ENCODE data around the gene SAMD9. TPM values are rescaled to one million over a fixed set of nuclear protein-coding genes. Genes with fewer than 3 reads are reported as not detected.

Gene SAMD9
- total RNA-seq, 1 experiment from 2014 or later, result 12.1 TPM

DNA sequence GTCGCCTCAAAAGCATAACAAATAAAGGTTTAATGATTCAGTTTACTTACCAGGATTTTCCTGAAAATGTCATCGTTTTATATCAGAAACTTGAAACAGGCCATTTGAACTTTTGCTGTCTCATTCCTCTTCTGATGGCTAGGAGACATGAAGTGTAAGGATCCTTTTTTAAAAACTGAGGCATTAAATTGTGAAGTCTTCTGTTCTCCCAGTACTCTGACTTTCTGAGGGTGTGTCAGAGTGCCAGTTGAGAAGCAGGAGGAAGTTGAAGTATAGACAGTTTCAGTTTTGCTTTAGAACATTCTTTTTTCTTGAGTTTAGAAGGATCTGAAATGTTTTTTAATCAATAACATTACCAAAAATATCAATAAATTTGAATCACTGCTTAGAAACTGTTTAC, 30.4 kb upstream of the SAMD9 start, which contains the start of gene SAMD9L:
Gene SAMD9L (minus strand): TSS at position 242 of the 400 bp plus-strand sequence. CDS start 12,414 bp downstream, outside the sequence.
- no peaks in the 10 kb centered on the region for H3K79me2 ChIP-seq (ENCODE audit: low read depth)
- H3K4me1 ChIP-seq (replicated peaks; ENCODE audit: insufficient read depth), result peaks cover 23% of the 10 kb centered on the region; the same call in 1 of the 2 replicates
- intact Hi-C loops (cut with micrococcal nuclease; ENCODE audit: unreplicated experiment), result no loop called here
- H3F3A ChIP-seq (ENCODE audit: insufficient read depth, low read depth), result no peaks in the 10 kb centered on the region
- ChIA-PET CTCF (no interaction called here), POLR2A (ENCODE audit: unreplicated experiment) (no interaction called here)
- no peaks in the 10 kb centered on the region for H3K36me3 ChIP-seq (ENCODE audit: low read depth)
- H3K27ac ChIP-seq, result 0 out of 2 replicates have a peak within 1 kb of the TSS, but pooled peaks have one; percentile 19
- no peaks in the 10 kb centered on the region for H4K20me1 ChIP-seq (ENCODE audit: insufficient read depth)
- H3K4me3 ChIP-seq, result peak within 1 kb of the TSS; percentile 43
- peak within 1 kb of the TSS; percentile 68 for H3K4me2 ChIP-seq
- BruUV-seq (replicated peaks), result no TSS peak
- H3K9me3 ChIP-seq (ENCODE audit: insufficient read depth, low read depth), result no peaks in the 10 kb centered on the region
- no peaks in the 10 kb centered on the region for H3K9me2 ChIP-seq (ENCODE audit: insufficient read depth)
- no peak for DNase-seq
- TF ChIP-seq, protein P1, sequence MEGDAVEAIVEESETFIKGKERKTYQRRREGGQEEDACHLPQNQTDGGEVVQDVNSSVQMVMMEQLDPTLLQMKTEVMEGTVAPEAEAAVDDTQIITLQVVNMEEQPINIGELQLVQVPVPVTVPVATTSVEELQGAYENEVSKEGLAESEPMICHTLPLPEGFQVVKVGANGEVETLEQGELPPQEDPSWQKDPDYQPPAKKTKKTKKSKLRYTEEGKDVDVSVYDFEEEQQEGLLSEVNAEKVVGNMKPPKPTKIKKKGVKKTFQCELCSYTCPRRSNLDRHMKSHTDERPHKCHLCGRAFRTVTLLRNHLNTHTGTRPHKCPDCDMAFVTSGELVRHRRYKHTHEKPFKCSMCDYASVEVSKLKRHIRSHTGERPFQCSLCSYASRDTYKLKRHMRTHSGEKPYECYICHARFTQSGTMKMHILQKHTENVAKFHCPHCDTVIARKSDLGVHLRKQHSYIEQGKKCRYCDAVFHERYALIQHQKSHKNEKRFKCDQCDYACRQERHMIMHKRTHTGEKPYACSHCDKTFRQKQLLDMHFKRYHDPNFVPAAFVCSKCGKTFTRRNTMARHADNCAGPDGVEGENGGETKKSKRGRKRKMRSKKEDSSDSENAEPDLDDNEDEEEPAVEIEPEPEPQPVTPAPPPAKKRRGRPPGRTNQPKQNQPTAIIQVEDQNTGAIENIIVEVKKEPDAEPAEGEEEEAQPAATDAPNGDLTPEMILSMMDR (conservative IDR thresholded peaks at IDR 0.05), result no peak
- no peak for TF ChIP-seq EZH2 (IDR thresholded peaks at IDR 0.05; ENCODE audit: low read depth)
- no peaks in the 10 kb centered on the region for H3K27me3 ChIP-seq (ENCODE audit: insufficient read depth, low read depth)
- H2AFZ ChIP-seq, result peak within 1 kb of the TSS; percentile 74

DNA sequence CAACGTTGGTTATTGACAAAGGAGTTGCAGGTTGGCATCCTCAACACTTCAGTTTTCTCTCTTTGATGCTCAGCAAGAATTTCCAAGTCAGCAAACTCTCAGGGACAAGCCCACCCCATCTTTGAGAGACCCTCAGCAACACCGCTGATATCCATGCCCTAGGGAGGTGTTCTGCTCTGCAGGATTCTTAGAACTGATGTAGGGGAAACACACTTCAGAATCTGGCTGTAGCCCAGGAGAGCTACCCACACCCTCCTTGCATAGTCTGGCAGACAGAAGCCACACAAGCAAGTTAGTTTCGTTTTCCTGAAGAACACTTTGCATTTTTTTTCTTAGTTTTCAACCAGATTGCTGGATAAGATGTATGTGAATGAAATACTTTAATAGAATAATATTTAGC, 29.6 kb upstream of the SAMD9 start:
- peak; percentile 29 to 35 for DNase-seq
- Histone ChIP-seq H3K4me2 (peak overlapping the region; percentile 68), H3K27ac (0 out of 2 replicates have a peak overlapping the region, but pooled peaks have one; percentile 19), H3F3A (ENCODE audit: insufficient read depth, low read depth) (no peaks in the 10 kb centered on the region), H3K27me3 (ENCODE audit: insufficient read depth, low read depth) (no peaks in the 10 kb centered on the region), H4K20me1 (ENCODE audit: insufficient read depth) (no peaks in the 10 kb centered on the region), H3K4me1 (replicated peaks; ENCODE audit: insufficient read depth) (peaks cover 23% of the 10 kb centered on the region; the same call in 1 of the 2 replicates), H2AFZ (peak overlapping the region; percentile 74; the same call in 1 of the 2 replicates), H3K79me2 (ENCODE audit: low read depth) (no peaks in the 10 kb centered on the region), H3K36me3 (ENCODE audit: low read depth) (no peaks in the 10 kb centered on the region), H3K9me2 (ENCODE audit: insufficient read depth) (no peaks in the 10 kb centered on the region), H3K9me3 (ENCODE audit: insufficient read depth, low read depth) (no peaks in the 10 kb centered on the region), H3K4me3 (peak overlapping the region; percentile 43)
- BruUV-seq (replicated peaks), result no TSS peak
- ChIA-PET POLR2A (ENCODE audit: unreplicated experiment) (interaction anchor here (0.6 to 0.7 kb wide), 2 partner anchors 30 to 987 kb away, joined by 3 to 9 read pairs; no protein-coding TSS in a partner anchor), CTCF (no interaction called here)
- TF ChIP-seq, protein P1 (conservative IDR thresholded peaks at IDR 0.05), result no peak
- no peak for TF ChIP-seq EZH2 (IDR thresholded peaks at IDR 0.05; ENCODE audit: low read depth)
- intact Hi-C loops (cut with micrococcal nuclease; ENCODE audit: unreplicated experiment), result loop anchor here (2.0 kb wide), 1 partner anchor 29 kb away; no protein-coding TSS in a partner anchor

DNA sequence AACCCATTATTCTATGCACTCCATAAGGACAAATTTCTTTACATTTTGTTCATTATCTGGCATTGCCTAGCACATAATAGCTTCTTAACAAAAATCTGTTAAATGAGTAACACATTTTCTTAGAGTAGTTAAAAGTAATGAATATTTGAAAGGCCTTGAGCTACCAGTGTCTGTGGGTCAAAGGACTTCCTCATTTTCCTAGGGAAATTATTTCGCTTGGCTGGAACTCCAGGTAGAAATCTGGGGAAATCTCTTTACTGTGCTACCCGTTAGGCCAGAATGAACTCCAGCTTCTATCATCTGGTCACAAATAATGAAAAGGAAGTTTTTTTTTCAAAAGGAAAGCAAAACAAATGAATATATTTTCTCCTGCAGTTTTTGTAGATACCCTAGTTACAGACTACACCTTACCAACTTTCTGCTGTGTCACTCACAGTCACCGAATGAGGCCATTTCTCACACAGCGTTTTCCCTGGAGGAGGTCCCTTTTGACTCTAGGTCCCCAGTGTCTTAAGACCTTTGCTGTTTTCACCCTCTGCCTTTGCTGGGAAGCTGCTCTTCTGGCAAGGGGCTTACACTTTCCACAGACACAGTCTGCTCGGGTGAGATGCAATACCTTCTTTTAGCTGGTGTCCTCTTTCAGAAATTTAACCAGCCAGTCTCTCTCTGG, 28.8 kb upstream of the SAMD9 start:
- Histone ChIP-seq H3K79me2 (ENCODE audit: low read depth) (no peaks in the 10 kb centered on the region), H3K4me2 (0 out of 2 replicates have a peak overlapping the region, but pooled peaks have one; percentile 68), H3K27me3 (ENCODE audit: insufficient read depth, low read depth) (no peaks in the 10 kb centered on the region), H3K9me3 (ENCODE audit: insufficient read depth, low read depth) (no peaks in the 10 kb centered on the region), H3K27ac (no peak overlapping the region), H3K9me2 (ENCODE audit: insufficient read depth) (no peaks in the 10 kb centered on the region), H3K36me3 (ENCODE audit: low read depth) (no peaks in the 10 kb centered on the region), H3K4me1 (replicated peaks; ENCODE audit: insufficient read depth) (peaks cover 23% of the 10 kb centered on the region; the same call in 1 of the 2 replicates), H4K20me1 (ENCODE audit: insufficient read depth) (no peaks in the 10 kb centered on the region), H3K4me3 (no peak overlapping the region), H2AFZ (peak overlapping the region; percentile 42; the same call in 1 of the 2 replicates), H3F3A (ENCODE audit: insufficient read depth, low read depth) (no peaks in the 10 kb centered on the region)
- intact Hi-C loops (cut with micrococcal nuclease; ENCODE audit: unreplicated experiment), result loop anchor here (2.0 kb wide), 1 partner anchor 28 kb away; no protein-coding TSS in a partner anchor
- peak in 1 of 2 experiments; percentile 15 for DNase-seq
- ChIA-PET CTCF (interaction anchor here (0.6 kb wide), 1 partner anchor 57 kb away, joined by 3 read pairs; no protein-coding TSS in a partner anchor), POLR2A (ENCODE audit: unreplicated experiment) (interaction anchor here (0.7 kb wide), 1 partner anchor 987 kb away, joined by 3 read pairs; no protein-coding TSS in a partner anchor)
- TF ChIP-seq EZH2 (IDR thresholded peaks at IDR 0.05; ENCODE audit: low read depth), result no peak
- TF ChIP-seq, protein P1 (conservative IDR thresholded peaks at IDR 0.05), result no peak
- no TSS peak for BruUV-seq (replicated peaks)
